ENCODE data around the gene INVS. TPM values are rescaled to one million over a fixed set of nuclear protein-coding genes. Genes with fewer than 3 reads are reported as not detected.
A peak's percentile ranks its signal among the peaks of the same experiment; 100 is the strongest.

The INVS gene
- total and polyA plus RNA-seq, 2 donors (not counting 1 experiment from before 2014, with no cell fraction given): 13.9 to 37.0 TPM

DNA sequence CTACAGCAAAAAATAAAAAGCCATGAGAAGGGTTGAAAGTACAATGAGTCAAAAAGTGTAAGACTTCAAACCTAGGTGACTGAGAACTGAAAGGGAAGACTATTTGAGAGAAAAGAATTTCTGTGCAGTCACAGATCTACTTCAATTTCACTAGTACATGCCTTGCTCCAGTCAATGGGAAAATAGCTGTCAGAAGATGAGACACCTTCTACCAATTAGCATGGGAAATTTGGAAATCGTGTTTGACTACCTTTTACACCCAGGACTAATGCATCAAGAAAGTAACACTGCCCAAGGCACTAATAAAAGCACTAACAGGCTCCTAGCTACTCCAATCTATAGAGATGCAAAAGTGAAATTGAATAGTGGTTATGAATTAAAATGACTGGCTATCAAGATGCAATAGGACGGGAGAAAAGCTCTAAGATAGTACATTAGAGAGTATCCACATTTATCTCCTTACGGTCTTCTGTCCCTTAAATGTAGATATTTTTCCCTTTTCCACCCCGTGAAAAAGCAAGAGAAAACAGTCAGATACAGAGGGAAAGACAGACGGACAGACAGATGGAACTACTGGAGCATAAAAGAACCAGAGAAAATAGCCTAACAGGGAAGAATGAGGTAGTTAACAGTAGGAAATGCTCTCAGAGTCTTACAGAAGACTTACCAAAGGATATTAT, 15.5 kb upstream of the INVS start:
- ChIA-PET POLR2A (no interaction called here), CTCF (interaction anchor here (0.9 to 1.5 kb wide), 2 partner anchors 10 to 103 kb away, joined by 3 to 7 read pairs; no protein-coding TSS in a partner anchor)
- H3K27ac Mint-ChIP-seq: peak overlapping the region; percentile 93
- no peak for TF ChIP-seq EZH2 (IDR thresholded peaks at IDR 0.05; ENCODE audit: borderline replicate concordance, insufficient read depth, low read depth, low read length, poor library complexity, severe bottlenecking)
- TF ChIP-seq CTCF (IDR thresholded peaks at IDR 0.05): no peak
- peak overlapping the region; percentile 31 for H2AFZ ChIP-seq (ENCODE audit: insufficient read depth, low read depth, low read length, poor library complexity, severe bottlenecking)
- H3K9ac ChIP-seq (ENCODE audit: low read length): peak overlapping the region; percentile 65
- peak overlapping the region; percentile 80 to 86 for H3K27ac ChIP-seq (ENCODE audit: low read length in 2 of 2)
- H3K9me3 Mint-ChIP-seq (ENCODE audit: insufficient read depth): no peaks in the 10 kb centered on the region
- peak overlapping the region; percentile 22 to 68 (median 55) for H3K4me3 ChIP-seq (ENCODE audit: control extremely low read depth in 1 of 5, extremely low read depth in 1 of 5, insufficient read depth in 1 of 5, low read depth in 2 of 5, low read length in 4 of 5)
- H3K4me3 Mint-ChIP-seq: peak overlapping the region; percentile 90
- peaks cover 98% of the 10 kb centered on the region for H3K79me2 ChIP-seq (ENCODE audit: control insufficient read depth, insufficient read depth, low read length)
- ATAC-seq (ENCODE audit: low read depth) (peak; percentile 35), DNase-seq (peak; percentile 59)
- peaks cover 85% of the 10 kb centered on the region for H3K4me1 Mint-ChIP-seq
- peak overlapping the region; percentile 74 for H3K4me2 ChIP-seq (replicated peaks; ENCODE audit: low read depth, low read length, poor library complexity, severe bottlenecking)
- no peaks in the 10 kb centered on the region for H3K36me3 ChIP-seq (replicated peaks in 1 of 2; ENCODE audit: control extremely low read depth in 1 of 2, control insufficient read depth in 1 of 2, extremely low read depth in 1 of 2, insufficient read depth in 2 of 2, low read length in 1 of 2)
- H3K4me1 ChIP-seq (ENCODE audit: control insufficient read depth in 2 of 2, insufficient read depth in 2 of 2, low read length in 2 of 2): peaks cover 57 to 80% of the 10 kb centered on the region in 2 donors
- no CpG with 5 or more reads among the region's 5 CpGs for WGBS (ENCODE audit: insufficient coverage)
- H4K20me1 ChIP-seq (ENCODE audit: control insufficient read depth, insufficient read depth, low read length, poor library complexity, severe bottlenecking): no peaks in the 10 kb centered on the region
- no peaks in the 10 kb centered on the region for H3K9me3 ChIP-seq (ENCODE audit: control extremely low read depth in 1 of 3, control insufficient read depth in 2 of 3, insufficient read depth in 1 of 3, low read length in 2 of 3)
- H3K27me3 ChIP-seq (replicated peaks in 1 of 4; ENCODE audit: control extremely low read depth in 1 of 4, control insufficient read depth in 3 of 4, insufficient read depth in 4 of 4, low read length in 3 of 4): no peaks in the 10 kb centered on the region
- intact Hi-C loops (cut with micrococcal nuclease): loop anchor here (1.0 to 10.0 kb wide), 4 partner anchors 16 to 899 kb away; partner anchors contain the start of gene INVS
- H3K27me3 Mint-ChIP-seq: no peaks in the 10 kb centered on the region

- Histone ChIP-seq H3K27ac (ENCODE audit: low read length in 2 of 2) (peak overlapping the region; percentile 80 to 86), H3K9me3 (ENCODE audit: control extremely low read depth in 1 of 3, control insufficient read depth in 2 of 3, insufficient read depth in 1 of 3, low read length in 2 of 3) (no peaks in the 10 kb centered on the region), H4K20me1 (ENCODE audit: control insufficient read depth, insufficient read depth, low read length, poor library complexity, severe bottlenecking) (no peaks in the 10 kb centered on the region), H3K9ac (ENCODE audit: low read length) (peak overlapping the region; percentile 65), H3K79me2 (ENCODE audit: control insufficient read depth, insufficient read depth, low read length) (peaks cover 98% of the 10 kb centered on the region), H3K36me3 (replicated peaks in 1 of 2; ENCODE audit: control extremely low read depth in 1 of 2, control insufficient read depth in 1 of 2, extremely low read depth in 1 of 2, insufficient read depth in 2 of 2, low read length in 1 of 2) (no peaks in the 10 kb centered on the region), H3K4me1 (ENCODE audit: control insufficient read depth in 2 of 2, insufficient read depth in 2 of 2, low read length in 2 of 2) (peaks cover 52 to 75% of the 10 kb centered on the region in 2 donors), H3K27me3 (replicated peaks in 1 of 4; ENCODE audit: control extremely low read depth in 1 of 4, control insufficient read depth in 3 of 4, insufficient read depth in 4 of 4, low read length in 3 of 4) (no peaks in the 10 kb centered on the region), H3K4me3 (ENCODE audit: control extremely low read depth in 1 of 5, extremely low read depth in 1 of 5, insufficient read depth in 1 of 5, low read depth in 2 of 5, low read length in 4 of 5) (peak overlapping the region; percentile 16 to 68 (median 55)), H2AFZ (ENCODE audit: insufficient read depth, low read depth, low read length, poor library complexity, severe bottlenecking) (peak overlapping the region; percentile 31), H3K4me2 (replicated peaks; ENCODE audit: low read depth, low read length, poor library complexity, severe bottlenecking) (peak overlapping the region; percentile 74)
- Mint-ChIP-seq H3K4me1 (peaks cover 83% of the 10 kb centered on the region), H3K9me3 (ENCODE audit: insufficient read depth) (no peaks in the 10 kb centered on the region), H3K27ac (peak overlapping the region; percentile 93), H3K4me3 (peak overlapping the region; percentile 90), H3K27me3 (no peaks in the 10 kb centered on the region)
- peak; percentile 59 for ATAC-seq (ENCODE audit: low read depth)
- POLR2A ChIA-PET: no interaction called here
- TF ChIP-seq CTCF (IDR thresholded peaks at IDR 0.05) (no peak), EZH2 (IDR thresholded peaks at IDR 0.05; ENCODE audit: borderline replicate concordance, insufficient read depth, low read depth, low read length, poor library complexity, severe bottlenecking) (no peak)
- intact Hi-C loops (cut with micrococcal nuclease): loop anchor here (1.0 to 10.0 kb wide), 4 partner anchors 15 to 899 kb away; partner anchors contain the start of gene INVS
- CTCF ChIA-PET: interaction anchor here (1.5 kb wide), 1 partner anchor 9 kb away, joined by 7 read pairs; no protein-coding TSS in a partner anchor
- DNase-seq: peak; percentile 64
- 0% methylated on average over 1 of the region's 1 CpG for WGBS (ENCODE audit: insufficient coverage)
Measured at GRCh38 chr9:100084128-100084453, 15.0 kb upstream of the INVS start.
